HG02970 (cell line): ENCODE results near the gene SH2D7.

Source experiments
- ATAC-seq: cut with Tn5 transposase; IDR thresholded peaks from one replicate; pipeline ENCODE4 v1.9.1; 2021; ENCODE audit warnings: mild to moderate bottlenecking, moderate library complexity, moderate number of reproducible peaks; ENCODE audit not compliant: unreplicated experiment, low FRiP score

SH2D7 gene

GRCh38 chr15:78059110-78059839, 33.1 kb upstream of the SH2D7 start:
- ATAC-seq = no peak

- no peak for ATAC-seq
These were observed 32.1 kb upstream of the SH2D7 start for GRCh38 chr15:78060232-78060631.

- no peak for ATAC-seq
These were observed 30.4 kb upstream of the SH2D7 start for GRCh38 chr15:78061963-78062427.

- ATAC-seq = no peak
These were observed 29.1 kb upstream of the SH2D7 start for GRCh38 chr15:78063217-78063616.

GRCh38 chr15:78063970-78064385, 28.4 kb upstream of the SH2D7 start:
- ATAC-seq = no peak

GRCh38 chr15:78064544-78064943, 27.8 kb upstream of the SH2D7 start:
- no peak for ATAC-seq

GRCh38 chr15:78065284-78065872, 27.0 kb upstream of the SH2D7 start:
- no peak for ATAC-seq

GRCh38 chr15:78065973-78066946, 26.1 kb upstream of the SH2D7 start:
- peak; percentile 37 for ATAC-seq

GRCh38 chr15:78067328-78068228, 24.8 kb upstream of the SH2D7 start:
- no peak for ATAC-seq

GRCh38 chr15:78069052-78069414, 23.3 kb upstream of the SH2D7 start:
- no peak for ATAC-seq

GRCh38 chr15:78069462-78070029, 22.8 kb upstream of the SH2D7 start:
- ATAC-seq = no peak

GRCh38 chr15:78070049-78070700, 22.2 kb upstream of the SH2D7 start:
- no peak for ATAC-seq

- no peak for ATAC-seq
These were observed 21.0 kb upstream of the SH2D7 start for GRCh38 chr15:78071383-78071782.

- no peak for ATAC-seq
These were observed 20.1 kb upstream of the SH2D7 start for GRCh38 chr15:78072080-78072892.

- ATAC-seq = no peak
These were observed 19.1 kb upstream of the SH2D7 start for GRCh38 chr15:78073046-78073787.

- ATAC-seq = no peak
These were observed 16.7 kb upstream of the SH2D7 start for GRCh38 chr15:78075490-78076230.
